IMR-90 (cell line): ENCODE data around the gene CIB2. TPM values are rescaled to one million over a fixed set of nuclear protein-coding genes. Genes with fewer than 3 reads are reported as not detected.

Experiments
- ATAC-seq: fragments of 200-7000 bp; cut with Tn5 transposase; 2 replicates; pipeline ENCODE4 v1.9.1; 2020; ENCODE audit warnings: low read depth, mild to moderate bottlenecking, moderate library complexity
- BruUV-seq: library from RNA; stranded (reverse); fragments of 400-500 nt; replicated peaks from 2 replicates; lab custom pipeline; 2021; lab: Mats Ljungman, UMichigan
- CTCF ChIA-PET: fragments of 300-600 bp; formaldehyde crosslinking; extraction: SDS; loops from one replicate; lab custom pipeline; 2021; ENCODE audit warnings: antibody characterized with exemption; lab: Yijun Ruan, JAX
- POLR2A ChIA-PET: fragments of 300-600 bp; sonication (Branson Sonifier 250); formaldehyde crosslinking; loops from one replicate; lab custom pipeline; 2022; ENCODE audit warnings: antibody characterized with exemption; ENCODE audit not compliant: unreplicated experiment; lab: Charles Lee
- DNase-seq: peaks from one replicate; pipeline ENCODE4 v3.0.0; 2013
- H2AFZ ChIP-seq: replicated peaks from 2 replicates; pipeline ENCODE3; 2013; ENCODE audit warnings: low read length, mild to moderate bottlenecking; ENCODE audit not compliant: poor library complexity
- H2AK5ac ChIP-seq: 2 replicates; pipeline ENCODE4 v1.6.1; 2013; ENCODE audit warnings: low read depth, low read length, inconsistent platforms
- H2AK9ac ChIP-seq: replicated peaks from 2 replicates; pipeline ENCODE3; 2013; ENCODE audit warnings: mild to moderate bottlenecking, low read depth, low read length, moderate library complexity; ENCODE audit not compliant: poor library complexity
- H2BK120ac ChIP-seq: 2 replicates; pipeline ENCODE4 v1.6.1; 2013; ENCODE audit warnings: low read depth, low read length, inconsistent platforms
- H2BK15ac ChIP-seq: 3 replicates; pipeline ENCODE4 v1.6.1; 2013; ENCODE audit warnings: low read depth, low read length, inconsistent platforms
- H2BK20ac ChIP-seq: 2 replicates; pipeline ENCODE4 v1.6.1; 2013; ENCODE audit warnings: low read depth, mild to moderate bottlenecking, inconsistent platforms, low read length, moderate library complexity
- H2BK5ac ChIP-seq: 2 replicates; pipeline ENCODE4 v1.6.1; 2013; ENCODE audit warnings: mild to moderate bottlenecking, low read depth, low read length, inconsistent platforms; ENCODE audit not compliant: poor library complexity, severe bottlenecking
- H3K14ac ChIP-seq: replicated peaks from 2 replicates; pipeline ENCODE4 v1.6.1; 2013; ENCODE audit warnings: low read depth, low read length, inconsistent platforms
- H3K18ac ChIP-seq: 2 replicates; pipeline ENCODE4 v1.6.1; 2013; ENCODE audit warnings: low read depth, low read length, control low read depth
- H3K23ac ChIP-seq: 2 replicates; pipeline ENCODE4 v1.6.1; 2013; ENCODE audit warnings: low read depth, low read length, inconsistent platforms
- H3K27ac ChIP-seq: 2 replicates; pipeline ENCODE4 v1.5.1; 2013; ENCODE audit warnings: mild to moderate bottlenecking, control low read depth, low read length; ENCODE audit not compliant: insufficient read depth
- H3K27me3 ChIP-seq: 2 replicates; pipeline ENCODE4 v1.6.1; 2013; ENCODE audit warnings: low read length; ENCODE audit not compliant: control insufficient read depth, insufficient read depth
- H3K36me3 ChIP-seq: 2 replicates; pipeline ENCODE4 v1.6.1; 2013; ENCODE audit warnings: low read length, mixed read lengths; ENCODE audit not compliant: control insufficient read depth, insufficient read depth
- H3K4ac ChIP-seq: 2 replicates; pipeline ENCODE4 v1.6.1; 2013; ENCODE audit warnings: low read depth, low read length, inconsistent platforms
- H3K4me1 ChIP-seq: 2 replicates; pipeline ENCODE4 v1.6.1; 2013; ENCODE audit warnings: low read length, mixed read lengths; ENCODE audit not compliant: control insufficient read depth, insufficient read depth
- H3K4me2 ChIP-seq: 2 replicates; pipeline ENCODE4 v1.6.1; 2013; ENCODE audit warnings: low read depth, mild to moderate bottlenecking, control low read depth, low read length, moderate library complexity
- H3K4me3 ChIP-seq: 2 replicates; pipeline ENCODE4 v1.5.1; 2013; ENCODE audit warnings: low read depth, mild to moderate bottlenecking, control low read depth, low read length, moderate library complexity; ENCODE audit not compliant: insufficient read depth
- H3K56ac ChIP-seq: 2 replicates; pipeline ENCODE4 v1.6.1; 2013; ENCODE audit warnings: low read length, inconsistent platforms; ENCODE audit not compliant: insufficient read depth; ENCODE audit errors: extremely low read depth
- H3K79me1 ChIP-seq, 2 experiments: 2 replicates each; pipeline ENCODE4 v1.6.1; 2013; ENCODE audit warnings: low read length in 2 of 2, inconsistent platforms in 1 of 2, low read depth in 1 of 2
- H3K9ac ChIP-seq: 2 replicates; pipeline ENCODE4 v1.6.1; 2013; ENCODE audit warnings: low read depth, low read length, control low read depth
- H3K9me1 ChIP-seq: 2 replicates; pipeline ENCODE4 v1.6.1; 2013; ENCODE audit warnings: low read length, inconsistent platforms; ENCODE audit not compliant: insufficient read depth
- H3K9me3 ChIP-seq: 2 replicates; pipeline ENCODE4 v1.6.1; 2013; ENCODE audit warnings: low read length; ENCODE audit not compliant: control insufficient read depth, insufficient read depth
- H4K20me1 ChIP-seq: 2 replicates; pipeline ENCODE4 v1.6.1; 2013; ENCODE audit warnings: low read length, inconsistent platforms; ENCODE audit not compliant: insufficient read depth
- H4K5ac ChIP-seq: 2 replicates; pipeline ENCODE4 v1.6.1; 2013; ENCODE audit warnings: mild to moderate bottlenecking, low read depth, low read length, control low read depth
- H4K8ac ChIP-seq, 2 experiments: 2 replicates each; pipeline ENCODE4 v1.6.1; 2013; ENCODE audit warnings: low read depth in 2 of 2, low read length in 2 of 2, control low read depth in 1 of 2, inconsistent platforms in 1 of 2
- H4K91ac ChIP-seq: 2 replicates; pipeline ENCODE4 v1.6.1; 2013; ENCODE audit warnings: low read depth, low read length, inconsistent platforms; ENCODE audit not compliant: insufficient read depth
- CEBPB ChIP-seq: IDR thresholded peaks from 2 replicates; pipeline ENCODE4 v1.6.1; 2012; ENCODE audit warnings: low read depth, low read length, improper control_type of control experiment
- CHD1 ChIP-seq: IDR thresholded peaks from 2 replicates; pipeline ENCODE4 v1.6.1; 2012; ENCODE audit warnings: low read depth, low read length, improper control_type of control experiment
- FOS ChIP-seq: fragments of 150-350 bp; IDR thresholded peaks from 2 replicates; pipeline ENCODE4 v1.6.1; 2016; ENCODE audit warnings: low read depth, low read length
- MAFK ChIP-seq: IDR thresholded peaks from 2 replicates; pipeline ENCODE4 v1.6.1; 2012; ENCODE audit warnings: low read depth, low read length, improper control_type of control experiment
- MAZ ChIP-seq: IDR thresholded peaks from 2 replicates; pipeline ENCODE4 v1.6.1; 2012; ENCODE audit warnings: low read depth, mild to moderate bottlenecking, low read length, improper control_type of control experiment, moderate library complexity, borderline replicate concordance
- NFE2L2 ChIP-seq: fragments of 150-350 bp; IDR thresholded peaks from 2 replicates; pipeline ENCODE4 v1.6.1; 2016; ENCODE audit warnings: low read depth, mild to moderate bottlenecking, low read length
- RAD21 ChIP-seq: IDR thresholded peaks from 2 replicates; pipeline ENCODE4 v1.6.1; 2012; ENCODE audit warnings: low read length, improper control_type of control experiment
- RCOR1 ChIP-seq: IDR thresholded peaks from 2 replicates; pipeline ENCODE4 v1.6.1; 2012; ENCODE audit warnings: mild to moderate bottlenecking, low read length, improper control_type of control experiment; ENCODE audit not compliant: insufficient replicate concordance
- RFX5 ChIP-seq: IDR thresholded peaks from 2 replicates; pipeline ENCODE4 v1.8.0; 2012; ENCODE audit warnings: low read depth, mild to moderate bottlenecking, low read length, moderate library complexity
- WGBS, 2 experiments: methylation state at CpG; one replicate each; pipeline versions ENCODE4 v1.1.5 to v1.1.7; 2013; ENCODE audit warnings: missing lambda C conversion rate in 2 of 2; ENCODE audit not compliant: insufficient read length in 1 of 2; ENCODE audit errors: extremely low coverage in 2 of 2; 5-methylcytosine and 5-hydroxymethylcytosine counted together
- dilution Hi-C: fragments of 300-500 bp; cut with HindIII; formaldehyde crosslinking; loops from one replicate; pipeline ENCODE4 v1.14.3; 2018; ENCODE audit warnings: low sequenced_read_pairs; ENCODE audit not compliant: unreplicated experiment
- in situ Hi-C: fragments of 300-500 bp; cut with MboI; formaldehyde crosslinking; loops from 3 replicates; pipeline ENCODE4 v1.14.3; 2019; ENCODE audit warnings: low sequenced_read_pairs, inconsistent platforms, mixed read lengths
- intact Hi-C: fragments of 100-400 bp; cut with micrococcal nuclease; formaldehyde crosslinking; loops from 2 replicates; pipeline ENCODE4 v1.10.0; 2022
- polyA plus RNA-seq, 3 experiments: library from polyadenylated mRNA; depleted of rRNA; stranded (reverse); fragments of >200 nt; gene quantifications; 2 replicates each; pipeline ENCODE4 v1.2.3, GENCODE V29; 2012; ENCODE audit warnings: low replicate concordance in 1 of 3
- total RNA-seq: library from RNA; depleted of rRNA; stranded (reverse); fragments of >200 nt; gene quantifications from 2 replicates; pipeline ENCODE4 v1.2.3, GENCODE V29; 2012
- TF ChIP-seq, protein P1 (sequence below): fragments of 150-350 bp; IDR thresholded peaks from 2 replicates; pipeline ENCODE4 v1.6.1; 2017; ENCODE audit warnings: mild to moderate bottlenecking, antibody characterized with exemption, low read length, low read depth
- TF ChIP-seq, protein P2 (sequence below): fragments of 150-350 bp; IDR thresholded peaks from 2 replicates; pipeline ENCODE4 v1.6.1; 2016; ENCODE audit warnings: low read depth, mild to moderate bottlenecking, low read length, moderate library complexity, borderline replicate concordance
- TF ChIP-seq, protein P3 (sequence below): conservative IDR thresholded peaks from 2 replicates; pipeline ENCODE4 v1.5.1; 2012; ENCODE audit warnings: mild to moderate bottlenecking, low read depth, low read length, improper control_type of control experiment

Gene CIB2
- total and polyA plus RNA-seq, 2 of the 4 experiments (the other 2 are of a cell fraction), result 2.2 to 2.4 TPM

DNA sequence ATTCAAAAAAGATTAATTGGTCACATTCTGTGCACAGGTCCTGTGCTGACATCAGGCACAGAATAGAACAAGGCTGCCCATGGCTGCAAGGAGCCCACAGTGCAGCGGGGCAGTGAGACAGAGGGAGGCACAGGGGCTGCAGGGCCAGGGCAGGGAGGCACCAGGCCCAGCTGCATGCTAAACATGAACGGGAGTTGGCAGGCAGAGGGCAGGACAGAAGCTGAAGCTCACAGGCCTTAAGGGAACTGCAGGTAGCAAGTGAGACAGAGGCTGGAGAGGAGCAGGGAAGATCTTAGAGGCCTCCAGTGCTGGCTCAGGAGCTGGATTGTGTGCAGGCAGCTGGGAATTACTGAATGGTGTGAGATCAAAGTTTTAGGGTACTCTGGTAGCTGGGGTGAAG is 44.1 kb upstream of the CIB2 start:
- TF ChIP-seq NFE2L2, result no peak
- no peak for TF ChIP-seq CHD1
- TF ChIP-seq RCOR1, result no peak
- TF ChIP-seq FOS, result no peak
- no peak for TF ChIP-seq MAZ
- TF ChIP-seq, protein P1, sequence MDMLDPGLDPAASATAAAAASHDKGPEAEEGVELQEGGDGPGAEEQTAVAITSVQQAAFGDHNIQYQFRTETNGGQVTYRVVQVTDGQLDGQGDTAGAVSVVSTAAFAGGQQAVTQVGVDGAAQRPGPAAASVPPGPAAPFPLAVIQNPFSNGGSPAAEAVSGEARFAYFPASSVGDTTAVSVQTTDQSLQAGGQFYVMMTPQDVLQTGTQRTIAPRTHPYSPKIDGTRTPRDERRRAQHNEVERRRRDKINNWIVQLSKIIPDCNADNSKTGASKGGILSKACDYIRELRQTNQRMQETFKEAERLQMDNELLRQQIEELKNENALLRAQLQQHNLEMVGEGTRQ, result no peak
- TF ChIP-seq RFX5, result no peak
- no peak for TF ChIP-seq MAFK
- TF ChIP-seq, protein P2, sequence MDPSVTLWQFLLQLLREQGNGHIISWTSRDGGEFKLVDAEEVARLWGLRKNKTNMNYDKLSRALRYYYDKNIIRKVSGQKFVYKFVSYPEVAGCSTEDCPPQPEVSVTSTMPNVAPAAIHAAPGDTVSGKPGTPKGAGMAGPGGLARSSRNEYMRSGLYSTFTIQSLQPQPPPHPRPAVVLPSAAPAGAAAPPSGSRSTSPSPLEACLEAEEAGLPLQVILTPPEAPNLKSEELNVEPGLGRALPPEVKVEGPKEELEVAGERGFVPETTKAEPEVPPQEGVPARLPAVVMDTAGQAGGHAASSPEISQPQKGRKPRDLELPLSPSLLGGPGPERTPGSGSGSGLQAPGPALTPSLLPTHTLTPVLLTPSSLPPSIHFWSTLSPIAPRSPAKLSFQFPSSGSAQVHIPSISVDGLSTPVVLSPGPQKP, result no peak
- TF ChIP-seq, protein P3, sequence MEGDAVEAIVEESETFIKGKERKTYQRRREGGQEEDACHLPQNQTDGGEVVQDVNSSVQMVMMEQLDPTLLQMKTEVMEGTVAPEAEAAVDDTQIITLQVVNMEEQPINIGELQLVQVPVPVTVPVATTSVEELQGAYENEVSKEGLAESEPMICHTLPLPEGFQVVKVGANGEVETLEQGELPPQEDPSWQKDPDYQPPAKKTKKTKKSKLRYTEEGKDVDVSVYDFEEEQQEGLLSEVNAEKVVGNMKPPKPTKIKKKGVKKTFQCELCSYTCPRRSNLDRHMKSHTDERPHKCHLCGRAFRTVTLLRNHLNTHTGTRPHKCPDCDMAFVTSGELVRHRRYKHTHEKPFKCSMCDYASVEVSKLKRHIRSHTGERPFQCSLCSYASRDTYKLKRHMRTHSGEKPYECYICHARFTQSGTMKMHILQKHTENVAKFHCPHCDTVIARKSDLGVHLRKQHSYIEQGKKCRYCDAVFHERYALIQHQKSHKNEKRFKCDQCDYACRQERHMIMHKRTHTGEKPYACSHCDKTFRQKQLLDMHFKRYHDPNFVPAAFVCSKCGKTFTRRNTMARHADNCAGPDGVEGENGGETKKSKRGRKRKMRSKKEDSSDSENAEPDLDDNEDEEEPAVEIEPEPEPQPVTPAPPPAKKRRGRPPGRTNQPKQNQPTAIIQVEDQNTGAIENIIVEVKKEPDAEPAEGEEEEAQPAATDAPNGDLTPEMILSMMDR, result no peak
- TF ChIP-seq RAD21, result no peak
- no peak for TF ChIP-seq CEBPB
- no peaks in the 10 kb centered on the region for H3K79me1 ChIP-seq
- no peaks in the 10 kb centered on the region; the same call in 1 of the 2 replicates for H3K9me3 ChIP-seq
- no peak overlapping the region for H3K23ac ChIP-seq
- no peak overlapping the region for H2BK20ac ChIP-seq
- H3K27ac ChIP-seq, result no peak overlapping the region
- H4K8ac ChIP-seq, result no peak overlapping the region
- no peak for ATAC-seq
- no peak overlapping the region for H3K9ac ChIP-seq
- peaks cover 6% of the 10 kb centered on the region for H3K27me3 ChIP-seq
- H3K14ac ChIP-seq, result no peak overlapping the region
- 50% methylated on average over 1 of the region's 2 CpGs; no CpG with 5 or more reads in 1 of the 2 experiments for WGBS, 2 experiments
- H3K4ac ChIP-seq, result no peak overlapping the region
- in situ Hi-C loops (no loop called here), dilution Hi-C loops (no loop called here), intact Hi-C loops (no loop called here)
- H3K4me2 ChIP-seq, result no peak overlapping the region
- H2BK15ac ChIP-seq, result no peak overlapping the region
- no peak overlapping the region for H3K18ac ChIP-seq
- H2BK120ac ChIP-seq, result no peak overlapping the region
- no peak overlapping the region for H2AK5ac ChIP-seq
- no peak for DNase-seq
- no peak overlapping the region for H2AK9ac ChIP-seq
- no peak overlapping the region for H4K91ac ChIP-seq
- H3K36me3 ChIP-seq, result peaks cover 14% of the 10 kb centered on the region; the same call in 1 of the 2 replicates
- ChIA-PET POLR2A (no interaction called here), CTCF (no interaction called here)
- no TSS peak for BruUV-seq
- H3K4me3 ChIP-seq, result no peak overlapping the region
- no peaks in the 10 kb centered on the region for H3K4me1 ChIP-seq
- H2BK5ac ChIP-seq, result no peak overlapping the region
- no peak overlapping the region for H4K5ac ChIP-seq
- no peak overlapping the region for H3K56ac ChIP-seq
- H2AFZ ChIP-seq, result peak overlapping the region; percentile 46
- H4K20me1 ChIP-seq, result no peaks in the 10 kb centered on the region
- H3K9me1 ChIP-seq, result no peaks in the 10 kb centered on the region; the same call in 1 of the 2 replicates
